CMK (cell line): Measurements from ENCODE around the gene GRK2.

Experiments used
- DNase-seq: peaks from one replicate; pipeline ENCODE4 v3.0.0-alpha.2; 2010; ENCODE audit warnings: low read depth

The GRK2 gene

GRCh38 chr11:67301313-67301921 is 35.1 kb downstream of the GRK2 start:
- DNase-seq, result no peak

GRCh38 chr11:67301951-67302516 is 35.8 kb downstream of the GRK2 start:
- no peak for DNase-seq

- DNase-seq, result no peak
Observed at GRCh38 chr11:67302571-67303131, 36.4 kb downstream of the GRK2 start.

- DNase-seq, result no peak
Observed at GRCh38 chr11:67303132-67303834, 37.0 kb downstream of the GRK2 start, which contains the start of gene SSH3. Gene SSH3, plus strand, starts transcription at chr11:67303530. Its CDS starts 96 bp downstream, at chr11:67303626.

GRCh38 chr11:67303835-67304411 is 37.6 kb downstream of the GRK2 start:
- no peak for DNase-seq

- DNase-seq, result no peak
Observed at GRCh38 chr11:67304511-67305113, 38.3 kb downstream of the GRK2 start.

GRCh38 chr11:67306769-67307544 is 40.7 kb downstream of the GRK2 start:
- DNase-seq, result no peak

GRCh38 chr11:67307545-67308001 is 41.3 kb downstream of the GRK2 start:
- DNase-seq, result no peak

- DNase-seq, result no peak
Observed at GRCh38 chr11:67308031-67308866, 42.0 kb downstream of the GRK2 start.

- no peak for DNase-seq
Observed at GRCh38 chr11:67309166-67309565, 42.9 kb downstream of the GRK2 start.

GRCh38 chr11:67309661-67310061 is 43.4 kb downstream of the GRK2 start:
- DNase-seq, result no peak

- DNase-seq, result no peak
Observed at GRCh38 chr11:67310246-67311050, 44.2 kb downstream of the GRK2 start.

GRCh38 chr11:67311051-67311555 is 44.8 kb downstream of the GRK2 start:
- no peak for DNase-seq

GRCh38 chr11:67311556-67312082 is 45.3 kb downstream of the GRK2 start:
- DNase-seq, result no peak

GRCh38 chr11:67312187-67313021 is 46.1 kb downstream of the GRK2 start:
- DNase-seq, result peak; percentile 65

- DNase-seq, result no peak
Observed at GRCh38 chr11:67313125-67313890, 47.0 kb downstream of the GRK2 start.

GRCh38 chr11:67314218-67314617 is 47.9 kb downstream of the GRK2 start:
- DNase-seq, result no peak
